GM12874 (cell line): Measurements from ENCODE around the gene CDKN1C.

Experiments used
- TF ChIP-seq, protein P1 (sequence below): IDR thresholded peaks from 2 replicates; pipeline ENCODE4 v1.5.1; 2011; ENCODE audit warnings: low read depth, mild to moderate bottlenecking, control low read depth, low read length, moderate library complexity; ENCODE audit not compliant: insufficient read depth

The CDKN1C gene

DNA sequence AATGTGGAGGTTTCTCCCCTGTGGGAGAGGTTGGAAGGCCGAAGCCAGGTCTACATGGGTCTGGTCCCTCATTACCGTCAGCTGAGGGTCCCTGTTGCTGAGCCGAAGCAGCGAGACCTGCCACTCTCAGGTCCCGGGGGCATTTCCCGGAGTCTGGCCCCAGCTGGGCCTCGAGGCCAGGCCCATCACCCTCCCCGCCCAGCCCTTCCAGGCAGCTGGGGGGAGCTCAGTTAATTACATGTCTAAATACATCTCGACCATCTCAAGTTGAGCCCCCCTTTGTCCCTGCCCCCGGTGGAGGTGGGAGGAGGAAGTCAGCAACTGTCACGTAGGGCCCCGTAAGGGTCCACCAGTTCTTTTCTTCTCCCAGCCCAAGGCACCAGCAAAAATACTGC, 3.6 kb downstream of the CDKN1C start:
- TF ChIP-seq, protein P1, sequence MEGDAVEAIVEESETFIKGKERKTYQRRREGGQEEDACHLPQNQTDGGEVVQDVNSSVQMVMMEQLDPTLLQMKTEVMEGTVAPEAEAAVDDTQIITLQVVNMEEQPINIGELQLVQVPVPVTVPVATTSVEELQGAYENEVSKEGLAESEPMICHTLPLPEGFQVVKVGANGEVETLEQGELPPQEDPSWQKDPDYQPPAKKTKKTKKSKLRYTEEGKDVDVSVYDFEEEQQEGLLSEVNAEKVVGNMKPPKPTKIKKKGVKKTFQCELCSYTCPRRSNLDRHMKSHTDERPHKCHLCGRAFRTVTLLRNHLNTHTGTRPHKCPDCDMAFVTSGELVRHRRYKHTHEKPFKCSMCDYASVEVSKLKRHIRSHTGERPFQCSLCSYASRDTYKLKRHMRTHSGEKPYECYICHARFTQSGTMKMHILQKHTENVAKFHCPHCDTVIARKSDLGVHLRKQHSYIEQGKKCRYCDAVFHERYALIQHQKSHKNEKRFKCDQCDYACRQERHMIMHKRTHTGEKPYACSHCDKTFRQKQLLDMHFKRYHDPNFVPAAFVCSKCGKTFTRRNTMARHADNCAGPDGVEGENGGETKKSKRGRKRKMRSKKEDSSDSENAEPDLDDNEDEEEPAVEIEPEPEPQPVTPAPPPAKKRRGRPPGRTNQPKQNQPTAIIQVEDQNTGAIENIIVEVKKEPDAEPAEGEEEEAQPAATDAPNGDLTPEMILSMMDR: no peak

DNA sequence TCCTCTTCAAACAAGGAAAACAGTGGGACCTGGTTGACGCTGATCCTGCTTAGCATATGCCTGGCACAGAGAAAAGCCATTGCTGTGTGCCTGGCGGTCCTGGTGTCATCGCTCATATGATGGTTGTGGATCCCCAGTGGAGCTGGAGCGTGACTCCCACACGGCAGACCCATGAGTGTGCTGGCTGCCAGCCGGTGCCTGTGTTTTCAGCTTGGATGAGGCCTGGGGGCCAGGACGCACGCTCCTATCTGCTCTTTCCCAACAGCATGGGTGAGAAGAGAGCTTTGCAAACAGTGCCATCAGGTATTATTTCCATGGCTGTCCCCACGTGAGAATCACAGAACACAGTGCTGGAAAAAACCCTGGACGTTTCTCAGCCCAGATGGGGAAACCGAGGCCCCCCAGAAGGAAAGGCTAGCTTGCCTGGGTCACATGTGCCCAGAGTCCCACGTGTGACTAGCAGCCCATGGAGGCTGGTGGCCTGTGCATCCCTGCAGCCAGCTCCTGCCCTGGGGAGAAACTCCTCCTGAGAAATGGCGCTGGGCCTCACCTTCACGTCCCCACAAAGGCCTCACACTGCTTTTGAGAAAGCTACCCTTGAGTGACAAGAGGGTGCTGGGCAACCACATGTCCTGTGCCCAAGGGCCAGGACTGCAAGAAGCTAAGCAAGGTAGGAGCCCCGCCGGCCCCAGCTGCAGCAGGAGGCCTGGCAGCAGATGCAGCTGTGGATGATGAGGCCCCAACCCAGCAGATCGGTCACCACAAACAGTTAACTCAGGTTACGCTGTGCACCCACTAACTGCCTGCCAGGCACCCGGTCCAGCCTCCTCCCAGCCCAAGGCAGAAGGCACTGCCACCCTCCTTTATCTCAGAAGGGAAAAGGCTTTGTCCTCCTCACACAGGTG, 4.2 kb downstream of the CDKN1C start:
- TF ChIP-seq, protein P1: no peak

DNA sequence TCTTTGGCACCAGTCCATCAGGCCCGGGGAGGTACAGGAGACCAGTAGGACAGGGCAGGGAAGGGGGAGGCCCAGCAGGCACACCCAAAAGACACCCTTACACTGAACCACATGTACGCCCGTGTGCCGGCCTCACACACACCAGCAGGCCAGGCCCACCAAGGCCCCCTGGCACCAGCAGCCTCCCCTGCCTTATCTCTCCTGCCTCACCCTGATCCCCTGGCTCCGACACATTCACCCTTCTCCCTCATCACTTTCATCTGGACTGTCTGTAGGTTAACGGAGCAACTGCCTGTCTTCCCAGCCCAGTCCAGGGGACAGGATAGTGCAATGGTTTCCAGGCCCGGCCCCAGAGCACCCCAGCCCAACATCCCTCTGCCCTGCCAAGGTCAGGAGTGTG, 4.9 kb downstream of the CDKN1C start:
- TF ChIP-seq, protein P1: no peak

DNA sequence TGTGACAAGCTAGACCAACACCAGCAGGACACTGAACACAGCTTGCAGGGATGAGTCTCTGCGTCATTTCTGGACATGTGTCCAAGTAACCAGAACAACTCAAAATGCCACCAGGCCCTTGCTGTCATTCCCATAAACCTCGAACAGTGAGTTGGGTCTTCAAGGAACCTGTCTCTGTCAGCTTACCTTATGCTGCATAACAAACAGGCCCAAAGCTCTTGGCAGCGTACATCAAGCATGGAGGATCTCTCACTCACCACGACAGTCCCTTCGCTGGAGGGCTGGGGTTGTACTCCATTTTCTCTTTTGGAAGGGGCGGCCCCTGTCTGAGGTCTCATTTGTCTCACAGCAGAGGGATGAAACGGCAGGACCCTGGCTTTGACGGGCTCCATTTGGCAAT, 6.8 kb downstream of the CDKN1C start:
- TF ChIP-seq, protein P1: no peak

DNA sequence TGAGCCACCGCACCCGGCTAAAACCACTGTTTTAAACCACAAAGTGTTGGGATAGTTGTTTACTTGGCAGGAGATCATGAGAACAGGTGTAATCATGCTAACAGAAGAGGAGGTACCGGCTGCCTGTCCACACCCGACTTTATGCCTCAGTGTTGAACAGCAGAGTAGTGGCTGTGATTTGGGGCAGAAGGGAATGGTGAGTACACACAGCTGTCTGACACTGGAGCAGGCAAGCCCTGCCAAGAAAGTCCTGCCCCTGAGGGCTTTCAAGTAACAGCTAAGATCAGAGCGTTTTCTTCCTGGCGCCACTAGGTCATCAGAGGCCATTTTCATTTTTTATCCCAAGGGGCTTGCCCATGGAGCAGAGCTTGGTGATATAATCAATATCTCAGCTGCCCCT, 8.1 kb downstream of the CDKN1C start:
- TF ChIP-seq, protein P1: no peak

DNA sequence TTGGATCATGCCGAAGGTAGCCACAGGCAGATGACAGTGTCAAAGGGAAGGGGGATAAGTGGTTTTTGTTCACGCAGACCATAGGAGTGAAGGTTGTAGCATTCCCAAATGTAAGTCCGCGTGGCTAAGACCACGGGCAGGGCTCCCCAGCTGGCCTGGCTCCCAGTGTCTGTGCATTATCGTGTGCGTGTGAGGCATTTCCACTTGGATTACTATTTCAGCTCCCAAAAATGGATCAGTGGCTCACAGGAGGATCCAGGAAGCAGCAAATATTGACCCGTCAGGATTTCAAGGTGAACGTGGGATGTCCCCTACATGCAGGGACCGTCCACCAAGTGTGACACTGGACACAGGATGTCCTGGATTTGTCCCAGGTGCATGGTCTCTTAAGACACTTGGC, 10.6 kb downstream of the CDKN1C start:
- TF ChIP-seq, protein P1: no peak

DNA sequence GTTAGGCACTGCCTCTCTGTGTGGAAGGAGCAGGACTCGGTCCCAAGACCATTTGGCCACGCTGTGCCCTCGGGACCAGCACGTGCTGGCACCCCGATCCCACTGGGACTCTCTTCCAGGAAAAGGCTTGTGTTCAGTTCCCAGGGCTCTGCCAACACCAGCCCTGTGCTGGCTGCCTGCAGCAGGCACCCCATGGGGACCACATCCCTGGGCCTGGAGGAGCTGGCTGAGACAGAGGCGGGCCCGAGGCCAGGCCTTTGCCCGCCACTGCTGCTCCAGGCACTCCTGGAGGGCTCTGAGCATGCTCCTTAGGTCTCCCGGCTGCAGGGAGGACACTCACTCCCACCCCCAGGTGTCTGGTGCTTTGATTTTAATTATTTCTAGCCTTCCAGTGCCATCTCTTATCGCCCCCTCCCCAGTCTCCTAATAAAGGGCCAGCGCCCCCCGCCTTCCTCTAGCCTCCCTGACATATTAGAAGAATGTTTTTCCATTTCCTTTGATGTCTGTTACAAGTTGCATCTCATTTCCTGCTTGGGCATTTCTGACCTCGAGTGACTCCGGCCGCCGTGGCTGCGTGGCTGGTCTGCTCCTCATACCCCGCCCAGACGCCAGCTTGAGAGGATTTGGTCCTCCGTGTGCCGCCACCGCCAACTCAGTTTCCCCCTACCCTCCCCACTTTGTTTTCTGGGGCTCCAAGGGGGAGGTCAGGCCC, 14.4 kb downstream of the CDKN1C start:
- TF ChIP-seq, protein P1: no peak
